ENCODE results near the gene LRRC17. TPM values are rescaled to one million over a fixed set of nuclear protein-coding genes. Genes with fewer than 3 reads are reported as not detected.

The LRRC17 gene
- total RNA-seq, 1 donor, result 12.3 TPM

DNA sequence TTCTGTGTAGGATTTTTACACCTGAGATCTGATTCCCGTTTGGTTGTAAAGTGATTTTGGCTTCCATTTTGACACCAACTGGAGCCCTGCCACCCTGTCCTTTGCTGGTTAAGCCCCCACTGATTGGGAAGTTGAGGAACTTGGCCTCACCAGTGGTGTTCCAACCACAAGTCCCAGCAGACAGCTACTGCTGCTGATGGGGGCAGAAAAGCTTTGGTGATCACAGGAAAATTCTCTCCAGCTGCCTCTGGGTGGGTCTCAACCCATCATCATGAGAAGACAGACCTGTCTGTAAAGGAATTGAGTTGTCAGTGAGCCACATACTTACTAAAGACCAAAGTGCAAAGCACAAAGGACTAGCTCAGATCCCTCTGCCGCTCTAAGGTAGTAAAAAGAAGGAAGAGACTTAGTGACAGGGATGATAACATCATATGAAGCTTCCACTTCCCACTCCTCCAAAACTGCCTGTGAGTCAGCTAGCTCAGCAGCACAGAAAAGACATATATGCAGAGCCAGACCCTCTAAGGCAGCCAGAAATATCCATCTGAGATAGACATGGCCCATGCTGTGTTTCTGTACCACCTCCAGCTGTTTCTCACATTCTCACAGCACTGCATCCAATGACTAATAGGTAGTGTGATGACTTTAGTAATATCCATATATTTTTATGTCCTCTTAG, 22.4 kb upstream of the LRRC17 start:
- Histone ChIP-seq H3K4me1 (ENCODE audit: insufficient read depth, low read length) (peaks cover 42% of the 10 kb centered on the region), H3K4me2 (ENCODE audit: insufficient read depth, low read length) (peak overlapping the region; percentile 53), H3K9me3 (ENCODE audit: low read depth, low read length) (no peaks in the 10 kb centered on the region), H3K27me3 (ENCODE audit: insufficient read depth, low read length) (no peaks in the 10 kb centered on the region), H4K20me1 (ENCODE audit: insufficient read depth, low read length) (no peaks in the 10 kb centered on the region), H3K36me3 (ENCODE audit: insufficient read depth, low read length) (no peaks in the 10 kb centered on the region), H2AFZ (ENCODE audit: low read length) (peak overlapping the region; percentile 32), H3K4me3 (ENCODE audit: insufficient read depth, low read length) (no peak overlapping the region), H3K79me2 (ENCODE audit: insufficient read depth, low read length) (no peaks in the 10 kb centered on the region), H3K27ac (ENCODE audit: low read depth, low read length) (peak overlapping the region; percentile 91)
- TF ChIP-seq CTCF (IDR thresholded peaks at IDR 0.05; ENCODE audit: extremely low read depth, low read depth, low read length), result no peak
- DNase-seq (ENCODE audit: insufficient read length, low spot score, missing footprints), result peak; percentile 14

- Histone ChIP-seq H3K4me1 (ENCODE audit: insufficient read depth, low read length) (peaks cover 42% of the 10 kb centered on the region), H3K79me2 (ENCODE audit: insufficient read depth, low read length) (no peaks in the 10 kb centered on the region), H3K4me3 (ENCODE audit: insufficient read depth, low read length) (no peak overlapping the region), H4K20me1 (ENCODE audit: insufficient read depth, low read length) (no peaks in the 10 kb centered on the region), H3K4me2 (ENCODE audit: insufficient read depth, low read length) (peak overlapping the region; percentile 53), H3K9me3 (ENCODE audit: low read depth, low read length) (no peaks in the 10 kb centered on the region), H3K27me3 (ENCODE audit: insufficient read depth, low read length) (no peaks in the 10 kb centered on the region), H3K36me3 (ENCODE audit: insufficient read depth, low read length) (no peaks in the 10 kb centered on the region), H2AFZ (ENCODE audit: low read length) (no peak overlapping the region), H3K27ac (ENCODE audit: low read depth, low read length) (peak overlapping the region; percentile 91)
- no peak for DNase-seq (ENCODE audit: insufficient read length, low spot score, missing footprints)
- no peak for TF ChIP-seq CTCF (IDR thresholded peaks at IDR 0.05; ENCODE audit: extremely low read depth, low read depth, low read length)
These were observed 21.7 kb upstream of the LRRC17 start for GRCh38 chr7:102890971-102891692.

DNA sequence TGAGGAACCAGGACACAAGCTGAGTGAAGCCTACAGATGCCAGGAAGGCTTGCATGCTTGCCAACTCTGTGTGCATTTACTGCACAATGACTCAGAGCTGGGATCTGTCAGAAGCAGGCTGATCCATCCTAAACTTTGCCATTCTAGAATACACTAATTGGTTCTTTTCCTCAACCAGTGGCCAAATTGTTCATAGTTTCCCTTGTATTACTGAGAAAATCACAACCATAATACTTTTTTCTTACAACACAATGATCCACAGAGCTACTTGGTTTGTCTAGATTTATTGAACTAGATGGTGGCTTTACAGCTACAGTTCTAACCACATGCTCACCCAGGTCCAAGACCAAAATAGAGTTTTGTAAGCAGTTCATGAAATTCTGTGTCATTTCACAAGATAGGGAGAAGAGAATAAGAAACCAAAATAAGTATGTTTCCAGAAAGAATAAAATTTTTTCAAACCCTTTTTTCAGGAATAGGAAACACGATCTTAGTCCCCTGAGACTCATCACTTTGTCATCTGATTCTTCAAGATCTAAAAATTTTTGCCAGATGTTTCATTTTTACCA, 21.0 kb upstream of the LRRC17 start:
- Histone ChIP-seq H3K4me1 (ENCODE audit: insufficient read depth, low read length) (peaks cover 42% of the 10 kb centered on the region), H3K79me2 (ENCODE audit: insufficient read depth, low read length) (no peaks in the 10 kb centered on the region), H3K4me2 (ENCODE audit: insufficient read depth, low read length) (peak overlapping the region; percentile 53), H4K20me1 (ENCODE audit: insufficient read depth, low read length) (no peaks in the 10 kb centered on the region), H2AFZ (ENCODE audit: low read length) (no peak overlapping the region), H3K9me3 (ENCODE audit: low read depth, low read length) (no peaks in the 10 kb centered on the region), H3K27ac (ENCODE audit: low read depth, low read length) (peak overlapping the region; percentile 91), H3K4me3 (ENCODE audit: insufficient read depth, low read length) (no peak overlapping the region), H3K36me3 (ENCODE audit: insufficient read depth, low read length) (no peaks in the 10 kb centered on the region), H3K27me3 (ENCODE audit: insufficient read depth, low read length) (no peaks in the 10 kb centered on the region)
- peak; percentile 83 for DNase-seq (ENCODE audit: insufficient read length, low spot score, missing footprints)
- TF ChIP-seq CTCF (IDR thresholded peaks at IDR 0.05; ENCODE audit: extremely low read depth, low read depth, low read length), result no peak
